Adrenal gland (tissue), 5 donors: ENCODE data around the gene MGAT4D.

ENCODE experiments used
- POLR2A ChIP-seq, 2 donors: fragments of 450-650 bp; IDR thresholded peaks; one replicate each; pipeline ENCODE4 v1.6.1; 2017; ENCODE audit warnings: antibody characterized with exemption in 2 of 2, mild to moderate bottlenecking in 2 of 2, moderate library complexity in 1 of 2
- TF ChIP-seq, protein P1 (sequence below), 6 experiments: fragments of 450-650 bp in 4 of 6; fragments of 200-600 bp in 2 of 6; sonication (generic) in 1 of 6; IDR thresholded peaks; 1 replicate in 5 of 6; 2 replicates in 1 of 6; pipeline versions ENCODE4 v1.5.1 to v1.8.0; 2016 to 2021; ENCODE audit warnings: antibody characterized with exemption in 6 of 6, mild to moderate bottlenecking in 2 of 6, moderate library complexity in 1 of 6
- donor health status: DM: no; HTN: no; CAD: no.

DNA sequence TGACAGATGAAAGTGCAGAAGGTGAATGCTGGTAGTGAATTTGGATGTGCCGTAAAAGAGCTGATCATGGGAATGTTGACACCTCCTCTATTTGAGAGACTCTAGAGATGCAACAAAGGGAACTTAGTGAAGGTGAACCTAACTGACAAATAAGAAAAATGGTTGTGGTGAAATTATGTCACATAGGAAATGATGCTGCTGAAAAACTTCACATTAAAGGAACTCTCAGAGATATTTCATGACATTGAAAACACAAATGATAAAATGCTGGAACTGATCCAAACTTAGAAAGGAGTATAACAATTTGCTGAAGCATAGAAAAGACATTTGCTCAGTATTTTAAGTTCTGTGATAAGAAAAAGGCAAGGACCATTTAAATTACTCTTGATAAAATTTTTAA lies 31.9 kb downstream of the MGAT4D start:
- TF ChIP-seq, protein P1, sequence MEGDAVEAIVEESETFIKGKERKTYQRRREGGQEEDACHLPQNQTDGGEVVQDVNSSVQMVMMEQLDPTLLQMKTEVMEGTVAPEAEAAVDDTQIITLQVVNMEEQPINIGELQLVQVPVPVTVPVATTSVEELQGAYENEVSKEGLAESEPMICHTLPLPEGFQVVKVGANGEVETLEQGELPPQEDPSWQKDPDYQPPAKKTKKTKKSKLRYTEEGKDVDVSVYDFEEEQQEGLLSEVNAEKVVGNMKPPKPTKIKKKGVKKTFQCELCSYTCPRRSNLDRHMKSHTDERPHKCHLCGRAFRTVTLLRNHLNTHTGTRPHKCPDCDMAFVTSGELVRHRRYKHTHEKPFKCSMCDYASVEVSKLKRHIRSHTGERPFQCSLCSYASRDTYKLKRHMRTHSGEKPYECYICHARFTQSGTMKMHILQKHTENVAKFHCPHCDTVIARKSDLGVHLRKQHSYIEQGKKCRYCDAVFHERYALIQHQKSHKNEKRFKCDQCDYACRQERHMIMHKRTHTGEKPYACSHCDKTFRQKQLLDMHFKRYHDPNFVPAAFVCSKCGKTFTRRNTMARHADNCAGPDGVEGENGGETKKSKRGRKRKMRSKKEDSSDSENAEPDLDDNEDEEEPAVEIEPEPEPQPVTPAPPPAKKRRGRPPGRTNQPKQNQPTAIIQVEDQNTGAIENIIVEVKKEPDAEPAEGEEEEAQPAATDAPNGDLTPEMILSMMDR (IDR thresholded peaks at IDR 0.05), result no peak
- TF ChIP-seq POLR2A (IDR thresholded peaks at IDR 0.05), result no peak
